OCI-LY7 (cell line): ENCODE measurements around the gene HS3ST4.

Source experiments
- EZH2phosphoT487 ChIP-seq: fragments of 200-600 bp; sonication (generic); IDR thresholded peaks from 2 replicates; pipeline ENCODE4 v1.6.1; 2018; ENCODE audit warnings: low read depth, borderline replicate concordance, mild to moderate bottlenecking, mixed run types, antibody characterized with exemption, low read length, moderate library complexity, mixed read lengths
- TF ChIP-seq, protein P1 (sequence below): fragments of 200-600 bp; sonication (generic); conservative IDR thresholded peaks from 2 replicates; pipeline ENCODE4 v1.5.1; 2014; ENCODE audit warnings: mild to moderate bottlenecking, antibody characterized with exemption, low read length, moderate library complexity, mixed read lengths

DNA sequence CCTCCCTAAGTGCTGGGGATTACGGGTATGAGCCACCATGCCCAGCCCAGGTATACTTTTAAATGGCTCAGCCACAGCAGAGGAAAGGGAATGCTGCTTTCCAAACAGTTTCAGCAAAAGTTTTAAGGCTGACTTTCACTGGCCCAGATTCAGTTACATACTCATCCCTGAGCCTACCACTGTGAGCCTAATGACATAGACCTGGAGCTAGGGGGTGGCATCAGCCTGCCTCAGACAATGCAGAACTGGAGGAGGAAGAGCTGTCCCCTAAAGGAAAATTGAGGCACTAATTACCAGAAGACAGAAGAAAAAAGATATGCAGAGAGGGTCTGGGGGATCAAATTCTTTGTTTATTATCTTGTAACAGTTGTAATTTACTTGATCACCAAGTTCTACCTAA lies 43.9 kb downstream of the HS3ST4 start:
- TF ChIP-seq, protein P1, sequence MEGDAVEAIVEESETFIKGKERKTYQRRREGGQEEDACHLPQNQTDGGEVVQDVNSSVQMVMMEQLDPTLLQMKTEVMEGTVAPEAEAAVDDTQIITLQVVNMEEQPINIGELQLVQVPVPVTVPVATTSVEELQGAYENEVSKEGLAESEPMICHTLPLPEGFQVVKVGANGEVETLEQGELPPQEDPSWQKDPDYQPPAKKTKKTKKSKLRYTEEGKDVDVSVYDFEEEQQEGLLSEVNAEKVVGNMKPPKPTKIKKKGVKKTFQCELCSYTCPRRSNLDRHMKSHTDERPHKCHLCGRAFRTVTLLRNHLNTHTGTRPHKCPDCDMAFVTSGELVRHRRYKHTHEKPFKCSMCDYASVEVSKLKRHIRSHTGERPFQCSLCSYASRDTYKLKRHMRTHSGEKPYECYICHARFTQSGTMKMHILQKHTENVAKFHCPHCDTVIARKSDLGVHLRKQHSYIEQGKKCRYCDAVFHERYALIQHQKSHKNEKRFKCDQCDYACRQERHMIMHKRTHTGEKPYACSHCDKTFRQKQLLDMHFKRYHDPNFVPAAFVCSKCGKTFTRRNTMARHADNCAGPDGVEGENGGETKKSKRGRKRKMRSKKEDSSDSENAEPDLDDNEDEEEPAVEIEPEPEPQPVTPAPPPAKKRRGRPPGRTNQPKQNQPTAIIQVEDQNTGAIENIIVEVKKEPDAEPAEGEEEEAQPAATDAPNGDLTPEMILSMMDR = no peak
- no peak for TF ChIP-seq EZH2phosphoT487
